CD8-positive, alpha-beta memory T cell (primary cell): ENCODE measurements around the gene GFRA4. TPM values are rescaled to one million over a fixed set of nuclear protein-coding genes. Genes with fewer than 3 reads are reported as not detected.

ENCODE experiments used
- CTCF ChIA-PET: fragments of 350-600 bp; sonication (Branson Sonifier 250); formaldehyde crosslinking; loops from one replicate; lab custom pipeline; 2021; ENCODE audit warnings: antibody characterized with exemption; lab: Charles Lee
- POLR2A ChIA-PET: fragments of 350-600 bp; sonication (Branson Sonifier 250); formaldehyde crosslinking; loops from one replicate; lab custom pipeline; 2021; ENCODE audit warnings: antibody characterized with exemption; lab: Charles Lee
- DNase-seq, 5 donors: peaks; one replicate each; pipeline versions ENCODE4 v3.0.0 to v3.0.0-alpha.2; 2020 to 2022; ENCODE audit warnings: mixed read lengths in 1 of 5
- H3K27ac ChIP-seq: one replicate; pipeline ENCODE4 v1.7.0; 2013; ENCODE audit warnings: low read depth, mild to moderate bottlenecking, low read length, moderate library complexity
- H3K27me3 ChIP-seq: 2 replicates; pipeline ENCODE4 v1.7.0; 2013; ENCODE audit warnings: low read length, mild to moderate bottlenecking; ENCODE audit not compliant: insufficient read depth, poor library complexity, severe bottlenecking
- H3K36me3 ChIP-seq: 2 replicates; pipeline ENCODE4 v1.7.0; 2013; ENCODE audit warnings: mild to moderate bottlenecking, low read length, moderate library complexity; ENCODE audit not compliant: insufficient read depth
- H3K4me1 ChIP-seq: 2 replicates; pipeline ENCODE4 v1.7.0; 2013; ENCODE audit warnings: mild to moderate bottlenecking, low read length, moderate library complexity; ENCODE audit not compliant: insufficient read depth
- H3K4me3 ChIP-seq: 2 replicates; pipeline ENCODE4 v1.7.0; 2013; ENCODE audit warnings: mild to moderate bottlenecking, low read length
- H3K9me3 ChIP-seq: 2 replicates; pipeline ENCODE4 v1.7.0; 2013; ENCODE audit warnings: mild to moderate bottlenecking, low read length
- H3K27ac Mint-ChIP-seq, 8 donors: one replicate each; pipeline ENCODE4 v1.8.0; 2020 to 2021; ENCODE audit warnings: mixed read lengths in 8 of 8, mild to moderate bottlenecking in 6 of 8, inconsistent platforms in 3 of 8, moderate library complexity in 3 of 8
- H3K27me3 Mint-ChIP-seq, 2 donors: one replicate each; pipeline ENCODE4 v1.8.0; 2020 to 2021; ENCODE audit warnings: mixed read lengths in 2 of 2, mild to moderate bottlenecking in 1 of 2, moderate library complexity in 1 of 2
- H3K36me3 Mint-ChIP-seq, 3 donors: one replicate each; pipeline ENCODE4 v1.8.0; 2020 to 2021; ENCODE audit warnings: mixed read lengths in 3 of 3, inconsistent platforms in 1 of 3, mild to moderate bottlenecking in 1 of 3
- H3K4me1 Mint-ChIP-seq, 3 donors: one replicate each; pipeline ENCODE4 v1.8.0; 2020 to 2021; ENCODE audit warnings: mixed read lengths in 3 of 3, inconsistent platforms in 1 of 3, mild to moderate bottlenecking in 1 of 3
- H3K4me3 Mint-ChIP-seq, 7 donors: one replicate each; pipeline ENCODE4 v1.8.0; 2020 to 2021; ENCODE audit warnings: mixed read lengths in 7 of 7, mild to moderate bottlenecking in 6 of 7, moderate library complexity in 4 of 7, inconsistent platforms in 2 of 7
- H3K9me3 Mint-ChIP-seq, 5 donors: one replicate each; pipeline ENCODE4 v1.8.0; 2020 to 2022; ENCODE audit warnings: mixed read lengths in 5 of 5, mild to moderate bottlenecking in 3 of 5, moderate library complexity in 2 of 5, inconsistent platforms in 1 of 5
- polyA plus RNA-seq: library from polyadenylated mRNA; unstranded; fragments of 300-500 nt; fragmentation: Illumina TruSeq; gene quantifications from one replicate; pipeline ENCODE4 v1.2.3, GENCODE V29; 2021
- total RNA-seq, 2 experiments: library from RNA; stranded (reverse); gene quantifications; one replicate each; pipeline ENCODE4 v1.2.3, GENCODE V29; 2021

The GFRA4 gene
- total and polyA plus RNA-seq, 3 experiments from 2014 or later: not detected

DNA sequence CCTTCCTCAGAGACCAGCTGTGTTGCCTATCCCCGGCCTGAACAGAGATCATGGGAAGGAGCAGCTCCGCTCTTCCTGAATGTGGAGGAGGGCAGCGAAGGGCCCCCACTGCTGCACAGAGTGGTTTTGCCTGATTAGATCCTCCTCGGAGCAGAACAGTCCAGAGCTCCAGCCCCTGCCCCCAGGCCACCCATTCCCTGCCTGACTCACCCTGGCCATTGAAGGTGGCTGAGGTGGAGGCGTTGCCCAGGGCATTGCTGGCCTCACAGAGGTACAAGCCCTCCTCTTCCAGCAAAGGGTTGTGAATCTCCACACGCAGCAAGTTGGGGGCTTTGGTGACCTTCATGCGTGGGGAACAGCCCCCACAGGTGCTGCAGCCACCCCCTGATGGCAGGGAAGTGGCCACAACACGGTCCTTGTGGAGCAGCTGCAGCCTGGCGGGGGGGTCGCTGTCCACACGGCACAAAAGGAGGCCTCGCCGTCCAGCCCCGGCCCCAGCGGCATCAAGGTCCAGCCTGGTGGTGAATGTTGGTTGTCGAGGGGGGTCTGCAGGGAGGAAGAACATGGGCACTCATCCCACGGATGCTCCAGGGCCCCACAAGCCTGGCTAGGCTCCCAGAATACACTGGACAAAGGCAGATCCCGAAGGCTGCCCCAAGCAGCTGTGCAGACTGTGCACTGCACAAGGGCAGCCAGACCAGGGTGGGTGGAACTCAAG lies 34.5 kb upstream of the GFRA4 start:
- H3K4me3 Mint-ChIP-seq: no peak overlapping the region
- POLR2A ChIA-PET: no interaction called here
- peaks cover 0 to 1% (median 0%) of the 10 kb centered on the region in 3 donors for H3K36me3 Mint-ChIP-seq
- H3K27ac Mint-ChIP-seq: peak overlapping the region in 1 of 8 donors; percentile 43
- no peaks in the 10 kb centered on the region for H3K4me1 ChIP-seq
- peaks cover 1 to 6% of the 10 kb centered on the region in 2 donors for H3K27me3 Mint-ChIP-seq
- no peaks in the 10 kb centered on the region for H3K4me1 Mint-ChIP-seq
- H3K27me3 ChIP-seq: no peaks in the 10 kb centered on the region
- CTCF ChIA-PET: interaction anchor here (1.1 to 2.9 kb wide), 3 partner anchors 13 to 21 kb away, joined by 3 to 11 read pairs (median 3); no protein-coding TSS in a partner anchor
- no peak overlapping the region for H3K27ac ChIP-seq
- no peaks in the 10 kb centered on the region for H3K36me3 ChIP-seq
- H3K4me3 ChIP-seq: no peak overlapping the region
- H3K9me3 Mint-ChIP-seq: peaks cover 0 to 3% (median 0%) of the 10 kb centered on the region in 5 donors
- no peaks in the 10 kb centered on the region for H3K9me3 ChIP-seq
- peak in 1 of 5 donors; percentile 37 for DNase-seq

DNA sequence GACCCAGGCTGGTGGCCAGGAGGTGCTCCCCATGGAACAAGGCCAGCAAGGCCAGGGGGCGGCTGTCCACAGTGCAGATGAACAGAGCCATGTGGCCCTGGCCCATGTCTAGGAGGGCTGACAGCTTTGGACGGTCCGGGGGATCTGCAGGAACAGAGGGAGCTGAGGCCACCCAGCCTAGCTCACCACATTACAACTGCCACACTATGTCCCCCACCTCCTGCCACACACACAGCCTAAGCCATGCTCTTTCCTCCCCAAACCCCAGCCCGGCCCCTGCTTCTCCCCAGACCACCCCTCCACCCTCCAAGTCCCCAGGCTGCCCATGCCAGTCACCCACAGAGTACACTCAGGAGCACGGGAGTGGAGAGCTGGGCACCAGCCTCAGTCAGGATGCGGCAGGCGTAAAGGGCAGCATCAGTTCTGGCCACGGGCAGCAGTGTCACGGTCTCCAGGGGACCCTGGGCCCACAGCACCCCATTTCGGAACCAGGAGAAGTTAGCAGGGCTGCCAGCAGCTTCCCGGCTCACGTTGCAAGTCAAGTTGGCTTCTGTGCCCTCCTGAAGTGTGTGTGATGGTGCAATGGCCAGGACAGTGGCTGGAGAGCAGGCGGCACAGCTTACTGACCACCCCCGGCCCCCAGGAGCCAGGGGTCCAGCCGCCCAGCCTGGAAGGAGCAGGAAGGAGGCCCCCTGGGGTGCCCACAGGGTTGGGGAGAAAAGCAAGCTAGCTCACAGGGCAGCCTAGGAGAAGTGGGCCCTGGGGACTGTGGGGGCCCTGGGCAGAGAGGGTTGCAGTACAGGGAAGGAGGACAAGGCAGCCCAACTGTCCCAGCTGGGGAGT lies 33.8 kb upstream of the GFRA4 start:
- H3K4me3 Mint-ChIP-seq: no peak overlapping the region
- no peaks in the 10 kb centered on the region for H3K36me3 Mint-ChIP-seq
- H3K27ac Mint-ChIP-seq: no peak overlapping the region

DNA sequence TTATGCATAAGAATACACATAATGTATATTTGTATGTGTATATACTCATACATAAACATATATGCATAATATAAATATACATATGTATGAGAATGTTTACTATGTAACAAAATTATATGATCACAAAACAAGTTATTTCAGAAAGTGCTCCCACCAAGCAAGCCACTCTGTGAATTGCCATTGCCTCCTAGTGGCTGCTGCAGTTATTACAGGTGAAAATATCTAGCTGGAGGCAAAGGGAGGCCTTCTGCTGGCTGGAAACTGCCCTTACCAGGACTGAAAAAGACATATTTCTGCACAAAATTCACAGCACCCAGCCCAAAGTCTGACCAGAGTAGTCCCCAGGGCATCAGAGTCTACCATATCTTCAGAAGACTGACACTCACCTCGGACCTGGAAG lies 33.0 kb upstream of the GFRA4 start:
- H3K9me3 ChIP-seq: no peaks in the 10 kb centered on the region
- DNase-seq: no peak
- Mint-ChIP-seq H3K27me3 (peaks cover 0 to 1% of the 10 kb centered on the region in 2 donors), H3K4me1 (no peaks in the 10 kb centered on the region), H3K36me3 (no peaks in the 10 kb centered on the region), H3K9me3 (peaks cover 0 to 3% (median 0%) of the 10 kb centered on the region in 5 donors), H3K27ac (no peak overlapping the region), H3K4me3 (no peak overlapping the region)
- no peaks in the 10 kb centered on the region for H3K36me3 ChIP-seq
- no peak overlapping the region for H3K4me3 ChIP-seq
- no peak overlapping the region for H3K27ac ChIP-seq
- ChIA-PET POLR2A (no interaction called here), CTCF (interaction anchor here (1.1 to 1.7 kb wide), 2 partner anchors 9 to 20 kb away, joined by 3 to 5 read pairs; no protein-coding TSS in a partner anchor)
- no peaks in the 10 kb centered on the region for H3K4me1 ChIP-seq
- no peaks in the 10 kb centered on the region for H3K27me3 ChIP-seq

More for the DNA sequence above, 33.8 kb upstream of the GFRA4 start:
- peaks cover 1 to 2% of the 10 kb centered on the region in 2 donors for H3K27me3 Mint-ChIP-seq
- peaks cover 0 to 3% (median 0%) of the 10 kb centered on the region in 5 donors for H3K9me3 Mint-ChIP-seq
- POLR2A ChIA-PET: no interaction called here
- peak in 1 of 5 donors; percentile 24 for DNase-seq
- Histone ChIP-seq H3K4me1 (no peaks in the 10 kb centered on the region), H3K27me3 (no peaks in the 10 kb centered on the region), H3K36me3 (no peaks in the 10 kb centered on the region), H3K9me3 (no peaks in the 10 kb centered on the region), H3K4me3 (no peak overlapping the region), H3K27ac (no peak overlapping the region)
- H3K4me1 Mint-ChIP-seq: no peaks in the 10 kb centered on the region
- CTCF ChIA-PET: interaction anchor here (1.1 to 2.9 kb wide), 2 partner anchors 10 to 14 kb away, joined by 3 to 11 read pairs; no protein-coding TSS in a partner anchor

- no peak overlapping the region for H3K27ac Mint-ChIP-seq
- POLR2A ChIA-PET: no interaction called here
- no peaks in the 10 kb centered on the region for H3K36me3 Mint-ChIP-seq
- peaks cover 0 to 3% (median 0%) of the 10 kb centered on the region in 5 donors for H3K9me3 Mint-ChIP-seq
- no peak overlapping the region for H3K4me3 ChIP-seq
- DNase-seq: no peak
- H3K4me1 Mint-ChIP-seq: no peaks in the 10 kb centered on the region
- H3K4me3 Mint-ChIP-seq: no peak overlapping the region
- no peaks in the 10 kb centered on the region for H3K4me1 ChIP-seq
- H3K27me3 ChIP-seq: no peaks in the 10 kb centered on the region
- no peak overlapping the region for H3K27ac ChIP-seq
- peaks cover 0 to 1% of the 10 kb centered on the region in 2 donors for H3K27me3 Mint-ChIP-seq
- CTCF ChIA-PET: interaction anchor here (1.7 to 3.1 kb wide), 2 partner anchors 15 to 18 kb away, joined by 5 to 11 read pairs; no protein-coding TSS in a partner anchor
- H3K36me3 ChIP-seq: no peaks in the 10 kb centered on the region
- H3K9me3 ChIP-seq: no peaks in the 10 kb centered on the region
Measured at GRCh38 chr20:3694864-3695263, 31.7 kb upstream of the GFRA4 start.

DNA sequence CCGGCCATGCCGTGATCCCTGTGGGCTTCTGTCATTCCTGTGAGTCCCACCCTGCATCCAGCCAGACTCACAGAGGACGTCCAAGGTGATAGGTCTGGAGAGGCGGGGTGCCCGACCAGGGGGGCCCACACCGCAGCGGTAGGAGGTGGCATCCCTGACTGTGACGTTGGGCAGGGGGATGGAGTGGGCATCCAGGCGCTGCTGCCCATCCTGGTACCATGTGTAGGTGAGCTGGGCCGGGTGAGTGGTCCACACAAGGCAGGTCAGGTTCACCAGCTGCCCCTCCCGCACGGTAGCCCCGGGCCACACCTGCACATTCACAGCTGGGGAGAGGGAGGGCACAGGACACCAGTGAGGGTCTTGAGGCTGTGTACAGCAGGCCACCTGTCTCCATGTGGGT lies 30.2 kb upstream of the GFRA4 start:
- no peaks in the 10 kb centered on the region for H3K4me1 Mint-ChIP-seq
- Histone ChIP-seq H3K9me3 (no peaks in the 10 kb centered on the region), H3K36me3 (no peaks in the 10 kb centered on the region), H3K4me1 (no peaks in the 10 kb centered on the region), H3K4me3 (no peak overlapping the region), H3K27me3 (no peaks in the 10 kb centered on the region), H3K27ac (no peak overlapping the region)
- peaks cover 0 to 3% (median 0%) of the 10 kb centered on the region in 5 donors for H3K9me3 Mint-ChIP-seq
- H3K4me3 Mint-ChIP-seq: no peak overlapping the region
- no peak for DNase-seq
- CTCF ChIA-PET: interaction anchor here (1.2 to 3.1 kb wide), 2 partner anchors 16 to 17 kb away, joined by 4 to 11 read pairs; no protein-coding TSS in a partner anchor
- POLR2A ChIA-PET: no interaction called here
- no peak overlapping the region for H3K27ac Mint-ChIP-seq
- peaks cover 0 to 1% of the 10 kb centered on the region in 2 donors for H3K27me3 Mint-ChIP-seq
- no peaks in the 10 kb centered on the region for H3K36me3 Mint-ChIP-seq

DNA sequence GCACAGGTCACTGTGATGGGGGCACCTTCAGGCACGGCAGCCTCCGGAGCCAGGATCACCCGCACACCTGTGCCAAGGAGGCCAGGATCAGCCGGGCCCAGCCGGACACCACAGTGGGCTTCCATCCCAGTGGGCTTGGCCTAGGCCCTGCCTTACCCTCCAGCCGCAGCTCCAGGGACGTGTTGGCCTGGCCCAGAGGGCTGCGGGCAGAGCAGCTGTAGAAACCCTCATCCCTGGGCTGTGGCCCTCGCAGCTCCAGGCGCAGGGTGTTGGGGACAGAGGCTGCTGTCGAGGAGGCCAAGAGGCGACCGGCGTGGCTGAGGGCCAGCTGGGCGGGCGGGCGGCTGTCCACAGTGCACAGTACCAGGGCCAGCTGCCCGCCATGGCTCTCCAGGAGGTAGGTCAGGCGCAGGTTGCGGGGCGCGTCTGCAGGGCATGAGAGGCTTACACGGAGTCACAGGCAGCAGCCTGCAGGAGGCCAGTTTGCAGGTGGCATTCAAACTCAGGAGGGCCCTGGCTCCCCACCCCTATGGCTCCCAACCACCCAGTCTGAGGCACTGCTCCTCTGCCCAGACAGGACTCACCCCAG lies 29.6 kb upstream of the GFRA4 start:
- Histone ChIP-seq H3K4me3 (no peak overlapping the region), H3K36me3 (no peaks in the 10 kb centered on the region), H3K27me3 (no peaks in the 10 kb centered on the region), H3K4me1 (no peaks in the 10 kb centered on the region), H3K27ac (no peak overlapping the region), H3K9me3 (no peaks in the 10 kb centered on the region)
- POLR2A ChIA-PET: no interaction called here
- no peak for DNase-seq
- H3K4me1 Mint-ChIP-seq: no peaks in the 10 kb centered on the region
- no peak overlapping the region for H3K4me3 Mint-ChIP-seq
- H3K36me3 Mint-ChIP-seq: no peaks in the 10 kb centered on the region
- H3K27me3 Mint-ChIP-seq: peaks cover 0 to 1% of the 10 kb centered on the region in 2 donors
- peaks cover 0 to 3% (median 0%) of the 10 kb centered on the region in 5 donors for H3K9me3 Mint-ChIP-seq
- H3K27ac Mint-ChIP-seq: no peak overlapping the region
- CTCF ChIA-PET: interaction anchor here (1.1 to 3.1 kb wide), 3 partner anchors 16 to 18 kb away, joined by 3 to 11 read pairs (median 4); no protein-coding TSS in a partner anchor

DNA sequence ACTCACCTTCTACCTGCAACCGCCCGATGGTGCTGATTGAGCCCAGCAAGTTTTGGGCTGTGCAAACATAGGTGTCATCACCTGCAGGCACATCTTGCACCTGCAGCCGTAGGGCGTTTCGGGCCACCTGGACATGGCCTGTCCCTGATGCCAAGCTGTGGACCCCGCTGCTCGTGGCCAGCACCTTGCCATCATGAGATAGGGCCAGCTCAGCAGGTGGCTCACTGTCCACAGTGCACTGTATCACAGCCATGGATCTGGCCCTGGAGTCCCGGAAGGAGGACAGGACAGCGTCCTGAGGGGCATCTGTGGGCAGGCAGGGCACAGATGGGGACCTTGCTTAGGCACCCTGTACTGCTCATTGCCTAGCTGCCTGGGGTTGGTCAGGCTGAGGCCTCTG lies 28.7 kb upstream of the GFRA4 start:
- Mint-ChIP-seq H3K27ac (no peak overlapping the region), H3K4me3 (no peak overlapping the region), H3K4me1 (no peaks in the 10 kb centered on the region), H3K36me3 (no peaks in the 10 kb centered on the region), H3K27me3 (peaks cover 1 to 3% of the 10 kb centered on the region in 2 donors), H3K9me3 (peaks cover 0 to 3% (median 0%) of the 10 kb centered on the region in 5 donors)
- DNase-seq: no peak
- no peaks in the 10 kb centered on the region for H3K9me3 ChIP-seq
- no peaks in the 10 kb centered on the region for H3K27me3 ChIP-seq
- ChIA-PET CTCF (interaction anchor here (1.1 kb wide), 1 partner anchor 15 kb away, joined by 3 read pairs; no protein-coding TSS in a partner anchor), POLR2A (interaction anchor here (0.5 kb wide), 1 partner anchor 51 kb away, joined by 3 read pairs; no protein-coding TSS in a partner anchor)
- no peak overlapping the region for H3K27ac ChIP-seq
- no peaks in the 10 kb centered on the region for H3K4me1 ChIP-seq
- H3K36me3 ChIP-seq: no peaks in the 10 kb centered on the region
- H3K4me3 ChIP-seq: no peak overlapping the region
